GM12872 (cell line): Measurements from ENCODE around the gene CCDC136.

ENCODE experiments used
- CTCF ChIP-seq: IDR thresholded peaks from 3 replicates; pipeline ENCODE4 v1.5.1; 2011; ENCODE audit warnings: low read depth, mild to moderate bottlenecking, low read length, moderate library complexity; ENCODE audit not compliant: insufficient read depth

The CCDC136 gene

GRCh38 chr7:128801003-128801402, 9.2 kb downstream of the CCDC136 start:
- no peak for TF ChIP-seq CTCF

GRCh38 chr7:128801667-128802418, 10.1 kb downstream of the CCDC136 start:
- no peak for TF ChIP-seq CTCF

- TF ChIP-seq CTCF, result no peak
Observed at GRCh38 chr7:128804484-128804883, 12.7 kb downstream of the CCDC136 start.

- TF ChIP-seq CTCF, result no peak
Observed at GRCh38 chr7:128805225-128805624, 13.5 kb downstream of the CCDC136 start.

GRCh38 chr7:128807191-128807590, 15.4 kb downstream of the CCDC136 start:
- no peak for TF ChIP-seq CTCF

- TF ChIP-seq CTCF, result no peak
Observed at GRCh38 chr7:128809363-128809762, 17.6 kb downstream of the CCDC136 start.

GRCh38 chr7:128810473-128810872, 18.7 kb downstream of the CCDC136 start:
- TF ChIP-seq CTCF, result no peak

- TF ChIP-seq CTCF, result no peak
Observed at GRCh38 chr7:128810997-128811396, 19.2 kb downstream of the CCDC136 start.
